Natural killer cell (primary cell): ENCODE measurements around the gene EFHC1. TPM values are rescaled to one million over a fixed set of nuclear protein-coding genes. Genes with fewer than 3 reads are reported as not detected.
"Not testable (repeated sequence)": the region's sequence is repeated elsewhere in the genome, so short reads cannot be mapped to it uniquely, and the experiment has no call there.

Source experiments
- ATAC-seq, 3 donors: fragments of 150-1000 bp in 2 of 3; fragments of 200-7000 bp in 1 of 3; cut with Tn5 transposase; 1 replicate in 1 of 3; 2 replicates in 2 of 3; pipeline ENCODE4 v1.10.0; 2021; ENCODE audit warnings: mild to moderate bottlenecking in 2 of 3, moderate library complexity in 2 of 3
- DNase-seq, 2 donors: peaks; one replicate each; pipeline versions ENCODE4 v3.0.0 to v3.0.0-alpha.2; 2013 to 2021; ENCODE audit warnings: mixed read lengths in 1 of 2
- H3K27ac ChIP-seq: one replicate; pipeline ENCODE4 v1.5.1; 2013; ENCODE audit warnings: mild to moderate bottlenecking, low read length
- H3K27me3 ChIP-seq: one replicate; pipeline ENCODE4 v1.6.1; 2013; ENCODE audit warnings: low read length; ENCODE audit not compliant: control insufficient read depth, insufficient read depth
- H3K36me3 ChIP-seq: one replicate; pipeline ENCODE4 v1.6.1; 2013; ENCODE audit warnings: low read length; ENCODE audit not compliant: control insufficient read depth, insufficient read depth
- H3K4me1 ChIP-seq: one replicate; pipeline ENCODE4 v1.6.1; 2013; ENCODE audit warnings: low read length; ENCODE audit not compliant: control insufficient read depth, insufficient read depth
- H3K4me3 ChIP-seq: one replicate; pipeline ENCODE4 v1.5.1; 2013; ENCODE audit warnings: low read length
- H3K9me3 ChIP-seq: one replicate; pipeline ENCODE4 v1.6.1; 2013; ENCODE audit warnings: low read length; ENCODE audit not compliant: control insufficient read depth, insufficient read depth
- H3K27ac Mint-ChIP-seq, 2 donors: one replicate each; pipeline ENCODE4 v1.8.0; 2022; ENCODE audit warnings: mild to moderate bottlenecking in 2 of 2, mixed read lengths in 2 of 2, moderate library complexity in 1 of 2
- H3K27me3 Mint-ChIP-seq, 2 donors: one replicate each; pipeline ENCODE4 v1.8.0; 2022; ENCODE audit warnings: low read depth in 2 of 2, mixed read lengths in 2 of 2
- H3K36me3 Mint-ChIP-seq: one replicate; pipeline ENCODE4 v1.8.0; 2022; ENCODE audit warnings: mixed read lengths
- H3K4me1 Mint-ChIP-seq, 2 donors: one replicate each; pipeline ENCODE4 v1.8.0; 2022; ENCODE audit warnings: mixed read lengths in 2 of 2
- H3K4me3 Mint-ChIP-seq: one replicate; pipeline ENCODE4 v1.8.0; 2022; ENCODE audit warnings: mild to moderate bottlenecking, moderate library complexity, mixed read lengths
- H3K9me3 Mint-ChIP-seq, 2 donors: one replicate each; pipeline ENCODE4 v1.8.0; 2022; ENCODE audit warnings: mixed read lengths in 2 of 2
- CTCF ChIP-seq: fragments of 200-600 bp; IDR thresholded peaks from one replicate; pipeline ENCODE4 v1.8.0; 2022; ENCODE audit warnings: antibody characterized with exemption
- WGBS: methylation state at CpG from one replicate; pipeline ENCODE4 v1.1.7; 2013; ENCODE audit warnings: missing lambda C conversion rate; ENCODE audit not compliant: insufficient coverage; 5-methylcytosine and 5-hydroxymethylcytosine counted together
- intact Hi-C: fragments of 100-400 bp; cut with micrococcal nuclease; formaldehyde crosslinking; loops from one replicate; pipeline ENCODE4 v1.14.2; 2022
- total RNA-seq, 4 donors: library from RNA; stranded (reverse); fragments of 120-200 nt in 1 of 4; gene quantifications; one replicate each; pipeline versions ENCODE4 v1.2.3 to v1.2.4, GENCODE V29; 2013 to 2022

EFHC1 gene
- total RNA-seq, 3 donors from 2014 or later (not counting 1 experiment from before 2014, with no cell fraction given) = 10.7 to 20.9 (median 13.7) TPM

GRCh38 chr6:52435345-52435744, 15.2 kb downstream of the EFHC1 start:
- H3K4me3 ChIP-seq = no peak overlapping the region
- H3K9me3 Mint-ChIP-seq = no peaks in the 10 kb centered on the region
- no peaks in the 10 kb centered on the region for H3K27me3 Mint-ChIP-seq
- H3K36me3 Mint-ChIP-seq = no peaks in the 10 kb centered on the region
- no peaks in the 10 kb centered on the region for H3K4me1 Mint-ChIP-seq
- ATAC-seq = no peak
- H3K4me3 Mint-ChIP-seq = no peak overlapping the region
- H3K27me3 ChIP-seq = no peaks in the 10 kb centered on the region
- H3K9me3 ChIP-seq = no peaks in the 10 kb centered on the region
- H3K27ac Mint-ChIP-seq = no peak overlapping the region
- no peaks in the 10 kb centered on the region for H3K36me3 ChIP-seq
- TF ChIP-seq CTCF = no peak
- no peak overlapping the region for H3K27ac ChIP-seq
- 71% methylated on average over 1 of the region's 1 CpG for WGBS
- DNase-seq = no peak
- intact Hi-C loops = no loop called here
- no peaks in the 10 kb centered on the region for H3K4me1 ChIP-seq

- no peaks in the 10 kb centered on the region for H3K9me3 Mint-ChIP-seq
- intact Hi-C loops = no loop called here
- no peak overlapping the region for H3K27ac ChIP-seq
- no peaks in the 10 kb centered on the region for H3K36me3 Mint-ChIP-seq
- H3K9me3 ChIP-seq = no peaks in the 10 kb centered on the region
- WGBS = no CpG with 5 or more reads among the region's 2 CpGs
- H3K4me3 ChIP-seq = no peak overlapping the region
- H3K27ac Mint-ChIP-seq = no peak overlapping the region
- H3K27me3 Mint-ChIP-seq = no peaks in the 10 kb centered on the region
- DNase-seq = no peak
- no peak for ATAC-seq
- no peaks in the 10 kb centered on the region for H3K4me1 ChIP-seq
- no peak overlapping the region for H3K4me3 Mint-ChIP-seq
- no peak for TF ChIP-seq CTCF
- no peaks in the 10 kb centered on the region for H3K36me3 ChIP-seq
- H3K27me3 ChIP-seq = no peaks in the 10 kb centered on the region
- no peaks in the 10 kb centered on the region for H3K4me1 Mint-ChIP-seq
Measured at GRCh38 chr6:52438926-52439325, 18.8 kb downstream of the EFHC1 start.

- H3K27ac ChIP-seq = no peak overlapping the region
- H3K4me1 ChIP-seq = no peaks in the 10 kb centered on the region
- Mint-ChIP-seq H3K27ac (no peak overlapping the region), H3K36me3 (peaks cover 24% of the 10 kb centered on the region), H3K4me3 (no peak overlapping the region), H3K9me3 (peaks cover 9 to 15% of the 10 kb centered on the region in 2 donors), H3K27me3 (no peaks in the 10 kb centered on the region), H3K4me1 (no peaks in the 10 kb centered on the region)
- H3K4me3 ChIP-seq = no peak overlapping the region
- WGBS = 90% methylated on average over 1 of the region's 2 CpGs
- no peak for TF ChIP-seq CTCF
- intact Hi-C loops = no loop called here
- no peak for DNase-seq
- H3K9me3 ChIP-seq = peaks cover 3% of the 10 kb centered on the region
- no peak for ATAC-seq
- H3K27me3 ChIP-seq = no peaks in the 10 kb centered on the region
- H3K36me3 ChIP-seq = no peaks in the 10 kb centered on the region
Measured at GRCh38 chr6:52454556-52454955, 34.4 kb downstream of the EFHC1 start.

GRCh38 chr6:52457096-52457495, 37.0 kb downstream of the EFHC1 start:
- H3K9me3 Mint-ChIP-seq = peaks cover 0 to 3% of the 10 kb centered on the region in 2 donors
- no peaks in the 10 kb centered on the region for H3K36me3 Mint-ChIP-seq
- Histone ChIP-seq H3K4me1 (no peaks in the 10 kb centered on the region), H3K27me3 (no peaks in the 10 kb centered on the region), H3K27ac (no peak overlapping the region), H3K36me3 (no peaks in the 10 kb centered on the region), H3K9me3 (no peaks in the 10 kb centered on the region), H3K4me3 (no peak overlapping the region)
- H3K27ac Mint-ChIP-seq = no peak overlapping the region
- DNase-seq = no peak
- TF ChIP-seq CTCF = no peak
- intact Hi-C loops = no loop called here
- ATAC-seq = no peak
- no peaks in the 10 kb centered on the region for H3K27me3 Mint-ChIP-seq
- WGBS = 98% methylated on average over 2 of the region's 2 CpGs
- no peak overlapping the region for H3K4me3 Mint-ChIP-seq
- H3K4me1 Mint-ChIP-seq = no peaks in the 10 kb centered on the region

GRCh38 chr6:52461194-52461593, 41.1 kb downstream of the EFHC1 start:
- WGBS = 85% methylated on average over 2 of the region's 2 CpGs
- H3K4me1 Mint-ChIP-seq, DNase-seq, H3K27ac ChIP-seq, H3K27me3 ChIP-seq, H3K36me3 Mint-ChIP-seq, intact Hi-C loops, H3K9me3 Mint-ChIP-seq, ATAC-seq, H3K4me3 ChIP-seq, H3K27me3 Mint-ChIP-seq, H3K4me1 ChIP-seq, H3K9me3 ChIP-seq, H3K27ac Mint-ChIP-seq, H3K36me3 ChIP-seq, H3K4me3 Mint-ChIP-seq: not testable (repeated sequence)
